ENCODE measurements around the gene PCAT6.

GRCh38 chr1:202856014-202856413, 45.3 kb downstream of the PCAT6 start:
- TF ChIP-seq POLR2A (IDR thresholded peaks at IDR 0.05), result no peak
- TF ChIP-seq, protein P1, sequence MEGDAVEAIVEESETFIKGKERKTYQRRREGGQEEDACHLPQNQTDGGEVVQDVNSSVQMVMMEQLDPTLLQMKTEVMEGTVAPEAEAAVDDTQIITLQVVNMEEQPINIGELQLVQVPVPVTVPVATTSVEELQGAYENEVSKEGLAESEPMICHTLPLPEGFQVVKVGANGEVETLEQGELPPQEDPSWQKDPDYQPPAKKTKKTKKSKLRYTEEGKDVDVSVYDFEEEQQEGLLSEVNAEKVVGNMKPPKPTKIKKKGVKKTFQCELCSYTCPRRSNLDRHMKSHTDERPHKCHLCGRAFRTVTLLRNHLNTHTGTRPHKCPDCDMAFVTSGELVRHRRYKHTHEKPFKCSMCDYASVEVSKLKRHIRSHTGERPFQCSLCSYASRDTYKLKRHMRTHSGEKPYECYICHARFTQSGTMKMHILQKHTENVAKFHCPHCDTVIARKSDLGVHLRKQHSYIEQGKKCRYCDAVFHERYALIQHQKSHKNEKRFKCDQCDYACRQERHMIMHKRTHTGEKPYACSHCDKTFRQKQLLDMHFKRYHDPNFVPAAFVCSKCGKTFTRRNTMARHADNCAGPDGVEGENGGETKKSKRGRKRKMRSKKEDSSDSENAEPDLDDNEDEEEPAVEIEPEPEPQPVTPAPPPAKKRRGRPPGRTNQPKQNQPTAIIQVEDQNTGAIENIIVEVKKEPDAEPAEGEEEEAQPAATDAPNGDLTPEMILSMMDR (IDR thresholded peaks at IDR 0.05), result no peak

Measured in prostate gland (tissue), 2 donors.